ENCODE data around the gene SND1. TPM values are rescaled to one million over a fixed set of nuclear protein-coding genes. Genes with fewer than 3 reads are reported as not detected.

The SND1 gene
- total and polyA plus RNA-seq, 2 donors, result 55.1 to 104 TPM

- Histone ChIP-seq H3K4me3 (ENCODE audit: low read length in 2 of 2) (no peak overlapping the region), H3K36me3 (ENCODE audit: control insufficient read depth in 2 of 2, insufficient read depth in 2 of 2, low read length in 1 of 2) (peaks cover 14 to 43% of the 10 kb centered on the region in 2 donors), H3K9me3 (ENCODE audit: control insufficient read depth in 2 of 2, insufficient read depth in 1 of 2, low read length in 1 of 2) (no peaks in the 10 kb centered on the region), H3K27ac (ENCODE audit: low read depth in 1 of 2, low read length in 1 of 2) (no peak overlapping the region), H3K4me1 (ENCODE audit: control insufficient read depth in 2 of 2, insufficient read depth in 2 of 2, low read length in 2 of 2) (no peaks in the 10 kb centered on the region), H3K27me3 (ENCODE audit: control insufficient read depth in 2 of 2, insufficient read depth in 1 of 2, low read length in 1 of 2) (no peaks in the 10 kb centered on the region)
- 98% methylated on average over 7 of the region's 7 CpGs for WGBS
- no peak for DNase-seq (ENCODE audit: low read depth in 6 of 9, low spot score in 9 of 9)
These were observed 66.3 kb downstream of the SND1 start for GRCh38 chr7:127718340-127718679.

GRCh38 chr7:127726476-127726875, 74.5 kb downstream of the SND1 start:
- H3K36me3 ChIP-seq (ENCODE audit: control insufficient read depth in 2 of 2, insufficient read depth in 2 of 2, low read length in 1 of 2), result peaks cover 20 to 70% of the 10 kb centered on the region in 2 donors

GRCh38 chr7:127730658-127731276, 78.8 kb downstream of the SND1 start:
- DNase-seq (ENCODE audit: low read depth in 6 of 9, low spot score in 9 of 9), result no peak
- Histone ChIP-seq H3K4me3 (ENCODE audit: low read length in 2 of 2) (no peak overlapping the region), H3K27me3 (ENCODE audit: control insufficient read depth in 2 of 2, insufficient read depth in 1 of 2, low read length in 1 of 2) (no peaks in the 10 kb centered on the region), H3K9me3 (ENCODE audit: control insufficient read depth in 2 of 2, insufficient read depth in 1 of 2, low read length in 1 of 2) (no peaks in the 10 kb centered on the region), H3K27ac (ENCODE audit: low read depth in 1 of 2, low read length in 1 of 2) (no peak overlapping the region), H3K4me1 (ENCODE audit: control insufficient read depth in 2 of 2, insufficient read depth in 2 of 2, low read length in 2 of 2) (no peaks in the 10 kb centered on the region), H3K36me3 (ENCODE audit: control insufficient read depth in 2 of 2, insufficient read depth in 2 of 2, low read length in 1 of 2) (peaks cover 15 to 57% of the 10 kb centered on the region in 2 donors)
- 98% methylated on average over 13 of the region's 13 CpGs for WGBS

More at GRCh38 chr7:127726476-127726875, 74.5 kb downstream of the SND1 start:
- no peaks in the 10 kb centered on the region for H3K4me1 ChIP-seq (ENCODE audit: control insufficient read depth in 2 of 2, insufficient read depth in 2 of 2, low read length in 2 of 2)
- no peaks in the 10 kb centered on the region for H3K27me3 ChIP-seq (ENCODE audit: control insufficient read depth in 2 of 2, insufficient read depth in 1 of 2, low read length in 1 of 2)
- WGBS, result 98% methylated on average over 3 of the region's 3 CpGs
- no peak for DNase-seq (ENCODE audit: low read depth in 6 of 9, low spot score in 9 of 9)
- H3K27ac ChIP-seq (ENCODE audit: low read depth in 1 of 2, low read length in 1 of 2), result no peak overlapping the region
- no peak overlapping the region for H3K4me3 ChIP-seq (ENCODE audit: low read length in 2 of 2)
- no peaks in the 10 kb centered on the region for H3K9me3 ChIP-seq (ENCODE audit: control insufficient read depth in 2 of 2, insufficient read depth in 1 of 2, low read length in 1 of 2)

GRCh38 chr7:127731431-127732080, 79.6 kb downstream of the SND1 start:
- no peak for DNase-seq (ENCODE audit: low read depth in 6 of 9, low spot score in 9 of 9)
- Histone ChIP-seq H3K4me3 (ENCODE audit: low read length in 2 of 2) (no peak overlapping the region), H3K27ac (ENCODE audit: low read depth in 1 of 2, low read length in 1 of 2) (no peak overlapping the region), H3K27me3 (ENCODE audit: control insufficient read depth in 2 of 2, insufficient read depth in 1 of 2, low read length in 1 of 2) (no peaks in the 10 kb centered on the region), H3K4me1 (ENCODE audit: control insufficient read depth in 2 of 2, insufficient read depth in 2 of 2, low read length in 2 of 2) (no peaks in the 10 kb centered on the region), H3K36me3 (ENCODE audit: control insufficient read depth in 2 of 2, insufficient read depth in 2 of 2, low read length in 1 of 2) (peaks cover 14 to 57% of the 10 kb centered on the region in 2 donors), H3K9me3 (ENCODE audit: control insufficient read depth in 2 of 2, insufficient read depth in 1 of 2, low read length in 1 of 2) (no peaks in the 10 kb centered on the region)
- WGBS, result 97% methylated on average over 10 of the region's 10 CpGs

- 98% methylated on average over 2 of the region's 2 CpGs for WGBS
- Histone ChIP-seq H3K9me3 (ENCODE audit: control insufficient read depth in 2 of 2, insufficient read depth in 1 of 2, low read length in 1 of 2) (no peaks in the 10 kb centered on the region), H3K4me1 (ENCODE audit: control insufficient read depth in 2 of 2, insufficient read depth in 2 of 2, low read length in 2 of 2) (no peaks in the 10 kb centered on the region), H3K27ac (ENCODE audit: low read depth in 1 of 2, low read length in 1 of 2) (no peak overlapping the region), H3K36me3 (ENCODE audit: control insufficient read depth in 2 of 2, insufficient read depth in 2 of 2, low read length in 1 of 2) (peaks cover 11 to 57% of the 10 kb centered on the region in 2 donors), H3K27me3 (ENCODE audit: control insufficient read depth in 2 of 2, insufficient read depth in 1 of 2, low read length in 1 of 2) (no peaks in the 10 kb centered on the region), H3K4me3 (ENCODE audit: low read length in 2 of 2) (no peak overlapping the region)
- no peak for DNase-seq (ENCODE audit: low read depth in 6 of 9, low spot score in 9 of 9)
These were observed 80.3 kb downstream of the SND1 start for GRCh38 chr7:127732306-127732705.

GRCh38 chr7:127733986-127734385, 82.0 kb downstream of the SND1 start:
- Histone ChIP-seq H3K4me1 (ENCODE audit: control insufficient read depth in 2 of 2, insufficient read depth in 2 of 2, low read length in 2 of 2) (no peaks in the 10 kb centered on the region), H3K9me3 (ENCODE audit: control insufficient read depth in 2 of 2, insufficient read depth in 1 of 2, low read length in 1 of 2) (no peaks in the 10 kb centered on the region), H3K36me3 (ENCODE audit: control insufficient read depth in 2 of 2, insufficient read depth in 2 of 2, low read length in 1 of 2) (peaks cover 7 to 44% of the 10 kb centered on the region in 2 donors), H3K27me3 (ENCODE audit: control insufficient read depth in 2 of 2, insufficient read depth in 1 of 2, low read length in 1 of 2) (no peaks in the 10 kb centered on the region), H3K27ac (ENCODE audit: low read depth in 1 of 2, low read length in 1 of 2) (no peak overlapping the region), H3K4me3 (ENCODE audit: low read length in 2 of 2) (no peak overlapping the region)
- WGBS, result 96% methylated on average over 3 of the region's 3 CpGs
- DNase-seq (ENCODE audit: low read depth in 6 of 9, low spot score in 9 of 9), result no peak

GRCh38 chr7:127736511-127736910, 84.5 kb downstream of the SND1 start:
- no peak overlapping the region for H3K27ac ChIP-seq (ENCODE audit: low read depth in 1 of 2, low read length in 1 of 2)
- H3K4me1 ChIP-seq (ENCODE audit: control insufficient read depth in 2 of 2, insufficient read depth in 2 of 2, low read length in 2 of 2), result no peaks in the 10 kb centered on the region
- H3K4me3 ChIP-seq (ENCODE audit: low read length in 2 of 2), result no peak overlapping the region
- H3K36me3 ChIP-seq (ENCODE audit: control insufficient read depth in 2 of 2, insufficient read depth in 2 of 2, low read length in 1 of 2), result peaks cover under 1 to 30% of the 10 kb centered on the region in 2 donors
- no peak for DNase-seq (ENCODE audit: low read depth in 6 of 9, low spot score in 9 of 9)
- no peaks in the 10 kb centered on the region for H3K27me3 ChIP-seq (ENCODE audit: control insufficient read depth in 2 of 2, insufficient read depth in 1 of 2, low read length in 1 of 2)
- H3K9me3 ChIP-seq (ENCODE audit: control insufficient read depth in 2 of 2, insufficient read depth in 1 of 2, low read length in 1 of 2), result no peaks in the 10 kb centered on the region
- WGBS, result 97% methylated on average over 5 of the region's 5 CpGs

GRCh38 chr7:127738859-127739258, 86.9 kb downstream of the SND1 start:
- 98% methylated on average over 2 of the region's 2 CpGs for WGBS
- peaks cover 0 to 20% of the 10 kb centered on the region in 2 donors for H3K36me3 ChIP-seq (ENCODE audit: control insufficient read depth in 2 of 2, insufficient read depth in 2 of 2, low read length in 1 of 2)
- no peak overlapping the region for H3K4me3 ChIP-seq (ENCODE audit: low read length in 2 of 2)
- DNase-seq (ENCODE audit: low read depth in 6 of 9, low spot score in 9 of 9), result no peak
- H3K9me3 ChIP-seq (ENCODE audit: control insufficient read depth in 2 of 2, insufficient read depth in 1 of 2, low read length in 1 of 2), result no peaks in the 10 kb centered on the region
- H3K4me1 ChIP-seq (ENCODE audit: control insufficient read depth in 2 of 2, insufficient read depth in 2 of 2, low read length in 2 of 2), result no peaks in the 10 kb centered on the region
- H3K27ac ChIP-seq (ENCODE audit: low read depth in 1 of 2, low read length in 1 of 2), result no peak overlapping the region
- H3K27me3 ChIP-seq (ENCODE audit: control insufficient read depth in 2 of 2, insufficient read depth in 1 of 2, low read length in 1 of 2), result no peaks in the 10 kb centered on the region

GRCh38 chr7:127741764-127742375, 89.9 kb downstream of the SND1 start:
- Histone ChIP-seq H3K36me3 (ENCODE audit: control insufficient read depth in 2 of 2, insufficient read depth in 2 of 2, low read length in 1 of 2) (peaks cover 0 to 8% of the 10 kb centered on the region in 2 donors), H3K9me3 (ENCODE audit: control insufficient read depth in 2 of 2, insufficient read depth in 1 of 2, low read length in 1 of 2) (no peaks in the 10 kb centered on the region), H3K27me3 (ENCODE audit: control insufficient read depth in 2 of 2, insufficient read depth in 1 of 2, low read length in 1 of 2) (no peaks in the 10 kb centered on the region), H3K4me3 (ENCODE audit: low read length in 2 of 2) (no peak overlapping the region), H3K4me1 (ENCODE audit: control insufficient read depth in 2 of 2, insufficient read depth in 2 of 2, low read length in 2 of 2) (no peaks in the 10 kb centered on the region), H3K27ac (ENCODE audit: low read depth in 1 of 2, low read length in 1 of 2) (no peak overlapping the region)
- no peak for DNase-seq (ENCODE audit: low read depth in 6 of 9, low spot score in 9 of 9)
- 96% methylated on average over 3 of the region's 3 CpGs for WGBS

Measured in thymus (tissue), 11 donors.